ENCODE measurements around the gene IL1RAPL2. TPM values are rescaled to one million over a fixed set of nuclear protein-coding genes. Genes with fewer than 3 reads are reported as not detected.
A peak's percentile ranks its signal among the peaks of the same experiment; 100 is the strongest.

The IL1RAPL2 gene
- polyA plus RNA-seq, 1 of the 3 experiments (the other 2 are of a cell fraction) = 0.13 TPM

DNA sequence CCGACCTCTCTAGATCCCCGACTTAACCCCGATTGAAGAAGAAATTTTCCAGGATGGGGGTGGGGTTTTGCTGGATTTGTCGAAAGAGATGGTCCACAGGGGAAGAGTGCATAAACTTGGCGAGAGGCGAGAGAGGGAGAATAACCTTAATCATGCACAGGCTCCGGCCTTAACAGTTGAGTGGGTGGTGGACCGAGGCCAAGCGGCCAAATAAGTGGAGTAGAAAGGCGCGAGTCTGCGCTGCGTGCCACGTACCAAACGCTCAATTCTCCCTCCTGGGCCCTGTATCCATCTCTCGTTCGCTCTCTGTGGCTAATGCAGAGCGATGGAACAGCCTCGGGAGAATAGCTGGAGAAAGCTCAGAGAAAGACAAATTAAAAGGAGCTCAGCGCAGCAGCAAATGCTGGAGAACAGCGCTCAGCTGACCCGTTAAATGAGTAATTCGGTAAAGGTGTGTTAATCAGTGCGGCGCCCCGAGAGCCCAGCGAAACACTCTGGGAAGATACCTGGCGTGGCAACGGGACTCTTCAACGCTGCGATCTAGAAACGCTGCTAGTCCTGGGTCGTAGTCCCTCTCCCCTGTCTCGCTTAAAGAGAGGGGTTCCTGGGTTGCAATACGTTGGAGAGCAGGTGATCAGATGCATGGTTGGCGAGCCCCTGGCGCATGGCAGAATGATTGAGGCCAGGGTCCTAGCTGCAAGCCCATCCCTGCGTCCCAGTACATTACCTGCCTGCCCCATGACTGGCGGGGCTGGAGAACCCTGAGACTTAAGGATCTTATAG lies 887 bp upstream of the IL1RAPL2 start:
- ChIA-PET CTCF (interaction anchor here (1.2 to 2.9 kb wide), 4 partner anchors 9 to 32 kb away, joined by 3 to 19 read pairs (median 8); no protein-coding TSS in a partner anchor), POLR2A (no interaction called here)
- H3K4me2 ChIP-seq = no peak overlapping the region
- H3K4me3 ChIP-seq (ENCODE audit: low read depth in 2 of 2, low read length in 1 of 2) = no peak overlapping the region
- WGBS (ENCODE audit: low lambda C conversion rate) = 3% methylated on average over 35 of the region's 39 CpGs
- TF ChIP-seq YY1 (IDR thresholded peaks at IDR 0.05; ENCODE audit: low read depth) = no peak
- no peaks in the 10 kb centered on the region for H3K9me3 ChIP-seq
- no peaks in the 10 kb centered on the region for H3F3A ChIP-seq (replicated peaks; ENCODE audit: insufficient read depth)
- peak; percentile 2 for DNase-seq
- H3K9me2 ChIP-seq = no peaks in the 10 kb centered on the region
- no peaks in the 10 kb centered on the region for H3K36me3 ChIP-seq (replicated peaks in 1 of 2; ENCODE audit: control insufficient read depth in 1 of 2, insufficient read depth in 2 of 2, low read length in 1 of 2)
- H4K20me1 ChIP-seq (ENCODE audit: insufficient read depth) = no peaks in the 10 kb centered on the region
- H3K27me3 ChIP-seq (ENCODE audit: insufficient read depth) = peaks cover 54% of the 10 kb centered on the region
- H2AFZ ChIP-seq (ENCODE audit: low read depth) = no peak overlapping the region
- no peaks in the 10 kb centered on the region for H3K79me2 ChIP-seq (ENCODE audit: insufficient read depth)
- H3K9ac ChIP-seq = no peak overlapping the region
- no peak overlapping the region for H3K27ac ChIP-seq (ENCODE audit: low read depth in 2 of 2, low read length in 1 of 2)
- no peaks in the 10 kb centered on the region for H3K4me1 ChIP-seq (ENCODE audit: control insufficient read depth in 1 of 2, insufficient read depth in 2 of 2, low read depth in 1 of 2, low read length in 1 of 2)

DNA sequence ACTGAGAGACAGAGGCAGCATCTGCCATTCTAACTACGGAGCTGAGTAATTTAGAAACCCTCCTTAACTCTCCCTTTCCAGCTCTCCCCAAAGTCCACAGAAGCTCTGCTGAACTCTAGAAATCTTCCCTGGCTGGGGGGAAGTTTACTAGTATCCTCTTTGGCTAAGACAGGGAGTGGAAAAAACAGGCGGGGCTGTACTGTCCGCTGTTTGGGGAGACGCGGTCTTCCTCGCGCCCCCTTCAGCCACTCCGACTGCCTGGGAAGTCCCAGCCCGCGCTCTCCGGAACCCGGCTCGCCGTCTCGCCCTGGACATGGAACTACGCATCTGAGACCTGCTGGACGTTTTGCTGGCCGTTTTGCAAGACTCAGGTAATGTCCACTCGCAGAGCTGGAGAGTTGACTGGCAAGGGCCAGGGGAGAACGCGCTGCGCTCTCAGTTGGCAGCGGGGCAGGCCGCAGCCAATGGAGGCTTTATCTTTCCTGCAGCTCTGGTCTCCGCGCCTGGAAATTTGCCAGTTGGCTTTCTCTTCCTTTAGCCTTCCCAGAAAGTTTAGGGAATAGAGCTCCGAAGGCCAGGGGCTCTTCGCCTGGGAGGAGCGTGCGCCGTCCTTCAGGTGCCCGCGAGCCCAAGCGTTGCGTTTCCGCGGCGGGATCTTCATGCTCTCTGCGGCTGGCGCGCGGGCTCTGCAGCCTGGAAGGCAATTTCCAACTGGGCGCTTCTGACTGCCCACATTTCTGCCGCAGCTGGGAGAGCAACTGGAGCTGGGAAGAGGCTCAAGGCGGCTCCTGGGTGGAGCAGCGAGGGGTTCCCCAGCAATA lies 892 bp downstream of the IL1RAPL2 start:
- Histone ChIP-seq H3K9ac (no peak overlapping the region), H3F3A (replicated peaks; ENCODE audit: insufficient read depth) (no peaks in the 10 kb centered on the region), H3K4me2 (no peak overlapping the region), H3K9me3 (no peaks in the 10 kb centered on the region), H3K36me3 (replicated peaks in 1 of 2; ENCODE audit: control insufficient read depth in 1 of 2, insufficient read depth in 2 of 2, low read length in 1 of 2) (no peaks in the 10 kb centered on the region), H4K20me1 (ENCODE audit: insufficient read depth) (no peaks in the 10 kb centered on the region), H3K4me1 (ENCODE audit: control insufficient read depth in 1 of 2, insufficient read depth in 2 of 2, low read depth in 1 of 2, low read length in 1 of 2) (no peaks in the 10 kb centered on the region), H2AFZ (ENCODE audit: low read depth) (no peak overlapping the region), H3K4me3 (ENCODE audit: low read depth in 2 of 2, low read length in 1 of 2) (no peak overlapping the region), H3K79me2 (ENCODE audit: insufficient read depth) (no peaks in the 10 kb centered on the region), H3K27me3 (ENCODE audit: insufficient read depth) (peaks cover 54% of the 10 kb centered on the region), H3K9me2 (no peaks in the 10 kb centered on the region), H3K27ac (ENCODE audit: low read depth in 2 of 2, low read length in 1 of 2) (no peak overlapping the region)
- TF ChIP-seq RCOR1 (IDR thresholded peaks at IDR 0.05; ENCODE audit: low read length) = no peak
- peak; percentile 3 for DNase-seq
- CTCF ChIA-PET = interaction anchor here (1.1 to 2.9 kb wide), 5 partner anchors 8 to 92 kb away, joined by 3 to 19 read pairs (median 6); no protein-coding TSS in a partner anchor
- WGBS (ENCODE audit: low lambda C conversion rate) = 10% methylated on average over 7 of the region's 46 CpGs
- POLR2A ChIA-PET = no interaction called here

DNA sequence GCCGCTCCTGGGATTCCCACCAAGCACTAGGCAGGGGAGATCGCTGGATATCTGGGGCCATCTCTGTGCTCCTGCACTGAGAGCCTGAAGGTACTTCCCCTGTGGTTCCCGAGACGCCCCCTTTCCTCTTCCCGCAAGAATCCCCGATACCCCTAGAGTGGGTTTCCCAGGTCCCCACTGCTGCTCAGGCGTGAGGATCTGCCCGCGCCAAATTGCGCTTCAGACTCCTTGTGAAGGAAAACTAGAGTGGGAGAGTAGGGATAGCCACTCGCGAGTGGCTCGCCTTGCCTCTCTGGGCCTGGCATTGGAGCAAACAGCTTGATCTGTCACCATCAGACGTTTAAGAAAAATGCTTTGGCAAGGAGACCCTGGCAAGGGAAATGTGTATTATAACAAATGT lies 1.5 kb downstream of the IL1RAPL2 start:
- Histone ChIP-seq H3K4me1 (ENCODE audit: control insufficient read depth in 1 of 2, insufficient read depth in 2 of 2, low read depth in 1 of 2, low read length in 1 of 2) (no peaks in the 10 kb centered on the region), H3K79me2 (ENCODE audit: insufficient read depth) (no peaks in the 10 kb centered on the region), H4K20me1 (ENCODE audit: insufficient read depth) (no peaks in the 10 kb centered on the region), H3K9me3 (no peaks in the 10 kb centered on the region), H3K36me3 (replicated peaks in 1 of 2; ENCODE audit: control insufficient read depth in 1 of 2, insufficient read depth in 2 of 2, low read length in 1 of 2) (no peaks in the 10 kb centered on the region), H3K4me2 (no peak overlapping the region), H3F3A (replicated peaks; ENCODE audit: insufficient read depth) (no peaks in the 10 kb centered on the region), H2AFZ (ENCODE audit: low read depth) (no peak overlapping the region), H3K4me3 (ENCODE audit: low read depth in 2 of 2, low read length in 1 of 2) (no peak overlapping the region), H3K27ac (ENCODE audit: low read depth in 2 of 2, low read length in 1 of 2) (no peak overlapping the region), H3K9me2 (no peaks in the 10 kb centered on the region), H3K27me3 (ENCODE audit: insufficient read depth) (peaks cover 54% of the 10 kb centered on the region), H3K9ac (no peak overlapping the region)
- DNase-seq = peak; percentile 3
- ChIA-PET POLR2A (no interaction called here), CTCF (interaction anchor here (2.9 kb wide), 1 partner anchor 12 kb away, joined by 19 read pairs; no protein-coding TSS in a partner anchor)
- TF ChIP-seq CHD2 (IDR thresholded peaks at IDR 0.05; ENCODE audit: low read length, partially characterized antibody) (no peak), FOXJ3 (CRISPR knock-in tag; IDR thresholded peaks at IDR 0.05) (no peak), JUND (IDR thresholded peaks at IDR 0.05) (no peak), RCOR1 (IDR thresholded peaks at IDR 0.05; ENCODE audit: low read length) (no peak), MXI1 (IDR thresholded peaks at IDR 0.05; ENCODE audit: low read depth, low read length) (no peak)
- TF ChIP-seq, protein P1, sequence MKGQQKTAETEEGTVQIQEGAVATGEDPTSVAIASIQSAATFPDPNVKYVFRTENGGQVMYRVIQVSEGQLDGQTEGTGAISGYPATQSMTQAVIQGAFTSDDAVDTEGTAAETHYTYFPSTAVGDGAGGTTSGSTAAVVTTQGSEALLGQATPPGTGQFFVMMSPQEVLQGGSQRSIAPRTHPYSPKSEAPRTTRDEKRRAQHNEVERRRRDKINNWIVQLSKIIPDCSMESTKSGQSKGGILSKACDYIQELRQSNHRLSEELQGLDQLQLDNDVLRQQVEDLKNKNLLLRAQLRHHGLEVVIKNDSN (IDR thresholded peaks at IDR 0.05; ENCODE audit: borderline replicate concordance, low read depth) = no peak
- TF ChIP-seq, protein P2, sequence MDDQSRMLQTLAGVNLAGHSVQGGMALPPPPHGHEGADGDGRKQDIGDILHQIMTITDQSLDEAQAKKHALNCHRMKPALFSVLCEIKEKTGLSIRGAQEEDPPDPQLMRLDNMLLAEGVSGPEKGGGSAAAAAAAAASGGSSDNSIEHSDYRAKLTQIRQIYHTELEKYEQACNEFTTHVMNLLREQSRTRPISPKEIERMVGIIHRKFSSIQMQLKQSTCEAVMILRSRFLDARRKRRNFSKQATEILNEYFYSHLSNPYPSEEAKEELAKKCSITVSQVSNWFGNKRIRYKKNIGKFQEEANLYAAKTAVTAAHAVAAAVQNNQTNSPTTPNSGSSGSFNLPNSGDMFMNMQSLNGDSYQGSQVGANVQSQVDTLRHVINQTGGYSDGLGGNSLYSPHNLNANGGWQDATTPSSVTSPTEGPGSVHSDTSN (IDR thresholded peaks at IDR 0.05) = no peak
- TF ChIP-seq, protein P3, sequence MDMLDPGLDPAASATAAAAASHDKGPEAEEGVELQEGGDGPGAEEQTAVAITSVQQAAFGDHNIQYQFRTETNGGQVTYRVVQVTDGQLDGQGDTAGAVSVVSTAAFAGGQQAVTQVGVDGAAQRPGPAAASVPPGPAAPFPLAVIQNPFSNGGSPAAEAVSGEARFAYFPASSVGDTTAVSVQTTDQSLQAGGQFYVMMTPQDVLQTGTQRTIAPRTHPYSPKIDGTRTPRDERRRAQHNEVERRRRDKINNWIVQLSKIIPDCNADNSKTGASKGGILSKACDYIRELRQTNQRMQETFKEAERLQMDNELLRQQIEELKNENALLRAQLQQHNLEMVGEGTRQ (IDR thresholded peaks at IDR 0.05; ENCODE audit: borderline replicate concordance, low read depth, low read length) = no peak
- TF ChIP-seq, protein P4, sequence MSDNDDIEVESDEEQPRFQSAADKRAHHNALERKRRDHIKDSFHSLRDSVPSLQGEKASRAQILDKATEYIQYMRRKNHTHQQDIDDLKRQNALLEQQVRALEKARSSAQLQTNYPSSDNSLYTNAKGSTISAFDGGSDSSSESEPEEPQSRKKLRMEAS (IDR thresholded peaks at IDR 0.05; ENCODE audit: low read depth) = no peak
- TF ChIP-seq, protein P5, sequence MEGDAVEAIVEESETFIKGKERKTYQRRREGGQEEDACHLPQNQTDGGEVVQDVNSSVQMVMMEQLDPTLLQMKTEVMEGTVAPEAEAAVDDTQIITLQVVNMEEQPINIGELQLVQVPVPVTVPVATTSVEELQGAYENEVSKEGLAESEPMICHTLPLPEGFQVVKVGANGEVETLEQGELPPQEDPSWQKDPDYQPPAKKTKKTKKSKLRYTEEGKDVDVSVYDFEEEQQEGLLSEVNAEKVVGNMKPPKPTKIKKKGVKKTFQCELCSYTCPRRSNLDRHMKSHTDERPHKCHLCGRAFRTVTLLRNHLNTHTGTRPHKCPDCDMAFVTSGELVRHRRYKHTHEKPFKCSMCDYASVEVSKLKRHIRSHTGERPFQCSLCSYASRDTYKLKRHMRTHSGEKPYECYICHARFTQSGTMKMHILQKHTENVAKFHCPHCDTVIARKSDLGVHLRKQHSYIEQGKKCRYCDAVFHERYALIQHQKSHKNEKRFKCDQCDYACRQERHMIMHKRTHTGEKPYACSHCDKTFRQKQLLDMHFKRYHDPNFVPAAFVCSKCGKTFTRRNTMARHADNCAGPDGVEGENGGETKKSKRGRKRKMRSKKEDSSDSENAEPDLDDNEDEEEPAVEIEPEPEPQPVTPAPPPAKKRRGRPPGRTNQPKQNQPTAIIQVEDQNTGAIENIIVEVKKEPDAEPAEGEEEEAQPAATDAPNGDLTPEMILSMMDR (IDR thresholded peaks at IDR 0.05) = no peak
- 3% methylated on average over 14 of the region's 14 CpGs for WGBS (ENCODE audit: low lambda C conversion rate)

Measured in SK-N-SH (cell line).